HUES48 (cell line): Measurements from ENCODE around the gene WDR27.
"Not testable (repeated sequence)": the region's sequence is repeated elsewhere in the genome, so short reads cannot be mapped to it uniquely, and the experiment has no call there.

Experiments used
- H3K27ac ChIP-seq: one replicate; pipeline ENCODE4 v1.7.0; 2013; ENCODE audit warnings: low read depth, low read length, inconsistent platforms
- H3K27me3 ChIP-seq: 2 replicates; pipeline ENCODE4 v1.6.1; 2013; ENCODE audit warnings: mild to moderate bottlenecking, low read length; ENCODE audit not compliant: control insufficient read depth, insufficient read depth
- H3K36me3 ChIP-seq: 2 replicates; pipeline ENCODE4 v1.6.1; 2013; ENCODE audit warnings: low read length; ENCODE audit not compliant: control insufficient read depth, insufficient read depth
- H3K4me1 ChIP-seq: 2 replicates; pipeline ENCODE4 v1.6.1; 2013; ENCODE audit warnings: mild to moderate bottlenecking, low read length; ENCODE audit not compliant: control insufficient read depth, insufficient read depth
- H3K4me3 ChIP-seq: 2 replicates; pipeline ENCODE4 v1.5.1; 2013; ENCODE audit warnings: mild to moderate bottlenecking, low read depth, low read length
- H3K9ac ChIP-seq: 2 replicates; pipeline ENCODE4 v1.6.1; 2013; ENCODE audit warnings: mild to moderate bottlenecking, low read depth, low read length, moderate library complexity
- H3K9me3 ChIP-seq: 2 replicates; pipeline ENCODE4 v1.6.1; 2013; ENCODE audit warnings: low read length; ENCODE audit not compliant: control insufficient read depth, insufficient read depth

The WDR27 gene

DNA sequence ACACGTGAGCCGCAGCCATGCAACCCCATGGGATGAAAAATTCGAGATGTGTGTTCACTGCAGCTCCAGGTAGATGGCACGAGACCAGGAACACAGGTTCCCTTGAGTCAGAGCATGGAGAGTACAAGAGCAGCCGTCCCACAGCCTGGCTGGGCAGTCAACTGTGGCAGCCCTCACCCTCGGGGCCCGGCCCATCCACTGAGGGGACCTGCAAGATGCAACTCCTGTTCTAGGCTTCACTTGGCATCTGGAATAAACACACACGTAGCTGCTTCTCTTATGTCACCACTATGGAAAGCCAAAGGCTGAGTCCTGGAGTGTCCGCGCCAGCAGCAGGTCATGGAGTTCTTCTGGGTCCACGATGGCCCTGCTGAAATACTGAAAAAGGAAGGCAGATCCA is 77.0 kb downstream of the WDR27 start:
- Histone ChIP-seq H3K36me3 (peaks cover 30% of the 10 kb centered on the region), H3K9me3 (no peaks in the 10 kb centered on the region), H3K4me3 (no peak overlapping the region), H3K27ac (no peak overlapping the region), H3K9ac (no peak overlapping the region), H3K4me1 (peaks cover 31% of the 10 kb centered on the region), H3K27me3 (no peaks in the 10 kb centered on the region)

GRCh38 chr6:169623975-169624374 is 77.9 kb downstream of the WDR27 start:
- H3K9ac ChIP-seq, result no peak overlapping the region
- H3K36me3 ChIP-seq, result peaks cover 30% of the 10 kb centered on the region
- no peaks in the 10 kb centered on the region for H3K27me3 ChIP-seq
- no peaks in the 10 kb centered on the region for H3K9me3 ChIP-seq
- peaks cover 39% of the 10 kb centered on the region for H3K4me1 ChIP-seq
- no peak overlapping the region for H3K4me3 ChIP-seq
- H3K27ac ChIP-seq, result no peak overlapping the region

- Histone ChIP-seq H3K27ac (no peak overlapping the region), H3K4me1 (peaks cover 46% of the 10 kb centered on the region), H3K36me3 (peaks cover 30% of the 10 kb centered on the region), H3K4me3 (no peak overlapping the region), H3K9ac (no peak overlapping the region), H3K27me3 (no peaks in the 10 kb centered on the region), H3K9me3 (no peaks in the 10 kb centered on the region)
Observed at GRCh38 chr6:169623343-169623742, 78.5 kb downstream of the WDR27 start.

- Histone ChIP-seq H3K4me3 (no peak overlapping the region), H3K27ac (peak overlapping the region; percentile 56), H3K27me3 (no peaks in the 10 kb centered on the region), H3K36me3 (peaks cover 30% of the 10 kb centered on the region), H3K9me3 (no peaks in the 10 kb centered on the region), H3K4me1 (peaks cover 53% of the 10 kb centered on the region), H3K9ac (no peak overlapping the region)
Observed at GRCh38 chr6:169622618-169623017, 79.2 kb downstream of the WDR27 start.

- no peak overlapping the region for H3K9ac ChIP-seq
- H3K27ac ChIP-seq, result peak overlapping the region; percentile 99
- peaks cover 53% of the 10 kb centered on the region for H3K4me1 ChIP-seq
- H3K4me3 ChIP-seq, result no peak overlapping the region
- H3K27me3 ChIP-seq, result no peaks in the 10 kb centered on the region
- H3K36me3 ChIP-seq, result peaks cover 23% of the 10 kb centered on the region
- no peaks in the 10 kb centered on the region for H3K9me3 ChIP-seq
Observed at GRCh38 chr6:169621311-169621710, 80.5 kb downstream of the WDR27 start.

DNA sequence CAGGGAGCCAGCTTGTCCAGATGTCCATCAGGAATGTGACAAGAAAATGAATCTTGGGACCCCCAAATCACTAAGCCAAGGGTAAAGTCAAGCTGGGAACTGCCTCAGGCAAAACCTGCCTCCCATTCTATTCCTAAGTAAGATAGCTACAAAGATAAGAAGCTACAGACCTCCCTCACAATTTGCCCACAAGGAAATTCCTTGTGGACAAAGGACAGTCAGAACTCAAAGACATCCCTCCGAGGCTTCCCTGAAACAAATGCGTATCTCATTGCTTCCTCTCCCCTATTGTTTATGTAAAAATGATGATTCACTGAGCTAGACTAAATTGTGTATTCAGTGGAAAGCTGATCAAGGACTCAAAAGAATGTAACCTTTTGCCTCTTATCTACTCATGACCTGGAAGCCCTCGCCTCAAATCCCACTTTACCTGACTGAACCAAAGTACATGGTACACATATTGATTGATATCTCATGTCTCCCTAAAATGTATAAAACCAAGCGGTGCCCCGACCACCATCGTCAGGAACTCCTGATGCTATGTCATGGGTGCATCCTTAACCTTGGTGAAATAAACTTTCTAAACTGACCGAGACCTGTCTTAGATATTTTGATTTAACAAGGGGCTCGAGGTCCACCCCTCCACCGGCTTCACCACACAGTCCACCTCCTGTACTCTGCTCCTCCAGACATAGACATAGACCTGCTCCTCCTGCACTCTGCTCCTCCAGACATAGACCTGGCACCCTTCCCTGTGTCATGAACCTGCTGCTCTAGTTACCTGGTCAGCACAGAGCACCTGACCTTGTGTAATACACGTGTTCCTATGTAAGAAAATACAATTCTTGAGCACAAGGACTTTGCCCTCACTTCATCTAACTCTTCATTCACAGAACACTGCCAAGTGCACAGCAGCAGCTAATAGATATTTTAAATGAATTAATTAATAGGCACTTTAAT is 81.4 kb downstream of the WDR27 start:
- H3K4me1 ChIP-seq, result peaks cover 53% of the 10 kb centered on the region
- H3K4me3 ChIP-seq, result peak overlapping the region; percentile 34; the same call in 1 of the 2 replicates
- H3K9ac ChIP-seq, result peak overlapping the region; percentile 47; the same call in 1 of the 2 replicates

GRCh38 chr6:169619650-169620049 is 82.2 kb downstream of the WDR27 start:
- peak overlapping the region; percentile 99 for H3K27ac ChIP-seq
- H3K4me3 ChIP-seq, result 0 out of 2 replicates have a peak overlapping the region, but pooled peaks have one; percentile 3
- H3K27me3 ChIP-seq, result no peaks in the 10 kb centered on the region
- no peaks in the 10 kb centered on the region for H3K9me3 ChIP-seq
- peaks cover 9% of the 10 kb centered on the region for H3K36me3 ChIP-seq
- peaks cover 53% of the 10 kb centered on the region for H3K4me1 ChIP-seq
- peak overlapping the region; percentile 52; the same call in 1 of the 2 replicates for H3K9ac ChIP-seq

More for the DNA sequence above, 81.4 kb downstream of the WDR27 start:
- Histone ChIP-seq H3K9me3 (no peaks in the 10 kb centered on the region), H3K27ac (peak overlapping the region; percentile 99), H3K27me3 (no peaks in the 10 kb centered on the region), H3K36me3 (peaks cover 17% of the 10 kb centered on the region)

GRCh38 chr6:169618526-169619490 is 83.0 kb downstream of the WDR27 start:
- peak overlapping the region; percentile 28 for H3K4me3 ChIP-seq
- H3K9me3 ChIP-seq, result no peaks in the 10 kb centered on the region
- peak overlapping the region; percentile 99 for H3K27ac ChIP-seq
- peak overlapping the region; percentile 52 for H3K9ac ChIP-seq
- H3K36me3 ChIP-seq, result peaks cover 2% of the 10 kb centered on the region; the same call in 1 of the 2 replicates
- H3K4me1 ChIP-seq, result peaks cover 53% of the 10 kb centered on the region
- no peaks in the 10 kb centered on the region for H3K27me3 ChIP-seq

- H3K27ac ChIP-seq, result no peak overlapping the region
- peaks cover 49% of the 10 kb centered on the region for H3K4me1 ChIP-seq
- no peaks in the 10 kb centered on the region for H3K36me3 ChIP-seq
- H3K9me3 ChIP-seq, result no peaks in the 10 kb centered on the region
- H3K9ac ChIP-seq, result no peak overlapping the region
- no peak overlapping the region for H3K4me3 ChIP-seq
- no peaks in the 10 kb centered on the region for H3K27me3 ChIP-seq
Observed at GRCh38 chr6:169617562-169617961, 84.3 kb downstream of the WDR27 start.

DNA sequence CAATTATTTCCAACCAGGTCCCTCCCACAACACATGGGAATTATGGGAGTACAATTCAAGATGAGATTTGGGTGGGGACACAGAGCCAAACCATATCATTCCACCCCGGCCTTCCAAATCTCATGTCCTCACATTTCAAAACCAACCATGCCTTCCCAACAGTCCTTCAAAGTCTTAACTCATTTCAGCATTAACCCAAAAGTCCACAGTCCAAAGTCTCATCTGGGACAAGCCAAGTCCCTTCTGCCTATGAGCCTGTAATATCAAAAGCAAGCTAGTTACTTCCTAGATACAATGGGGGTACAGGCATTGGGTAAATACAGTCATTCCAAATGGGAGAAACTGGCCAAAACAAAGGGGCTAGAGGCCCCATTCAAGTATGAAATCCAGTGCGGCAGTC is 93.2 kb downstream of the WDR27 start:
- not testable (repeated sequence) for H3K27ac ChIP-seq, H3K27me3 ChIP-seq, H3K9me3 ChIP-seq, H3K4me1 ChIP-seq, H3K36me3 ChIP-seq, H3K9ac ChIP-seq, H3K4me3 ChIP-seq
